ACC112 (cell line): ENCODE results near the gene SLC6A11.

ENCODE experiments used
- H2AFZ ChIP-seq: fragments of 200-600 bp; sonication (generic); one replicate; pipeline ENCODE4 v1.6.0; 2017; ENCODE audit warnings: antibody characterized with exemption, low read length; ENCODE audit not compliant: unreplicated experiment
- H3K27ac ChIP-seq: fragments of 200-600 bp; sonication (generic); 2 replicates; pipeline ENCODE4 v1.5.1; 2014; ENCODE audit warnings: low read depth, mild to moderate bottlenecking, antibody characterized with exemption, low read length, moderate library complexity
- H3K27me3 ChIP-seq: fragments of 200-600 bp; sonication (generic); 2 replicates; pipeline ENCODE4 v1.6.1; 2014; ENCODE audit warnings: mild to moderate bottlenecking, antibody characterized with exemption, low read length, moderate library complexity, mixed read lengths; ENCODE audit not compliant: insufficient read depth
- H3K36me3 ChIP-seq: fragments of 200-600 bp; sonication (generic); 2 replicates; pipeline ENCODE4 v1.6.1; 2016; ENCODE audit warnings: mild to moderate bottlenecking, antibody characterized with exemption, low read length, moderate library complexity, mixed read lengths; ENCODE audit not compliant: insufficient read depth
- H3K4me1 ChIP-seq: fragments of 200-600 bp; sonication (generic); one replicate; pipeline ENCODE4 v1.6.1; 2016; ENCODE audit warnings: low read length, mixed read lengths; ENCODE audit not compliant: insufficient read depth, unreplicated experiment, control insufficient read depth
- H3K4me3 ChIP-seq: fragments of 200-600 bp; sonication (generic); 2 replicates; pipeline ENCODE4 v1.5.1; 2014; ENCODE audit warnings: mild to moderate bottlenecking, low read depth, low read length
- H3K79me2 ChIP-seq: fragments of 200-600 bp; sonication (generic); one replicate; pipeline ENCODE4 v1.6.0; 2016; ENCODE audit warnings: low read length; ENCODE audit not compliant: control insufficient read depth, unreplicated experiment, insufficient read depth

The SLC6A11 gene

DNA sequence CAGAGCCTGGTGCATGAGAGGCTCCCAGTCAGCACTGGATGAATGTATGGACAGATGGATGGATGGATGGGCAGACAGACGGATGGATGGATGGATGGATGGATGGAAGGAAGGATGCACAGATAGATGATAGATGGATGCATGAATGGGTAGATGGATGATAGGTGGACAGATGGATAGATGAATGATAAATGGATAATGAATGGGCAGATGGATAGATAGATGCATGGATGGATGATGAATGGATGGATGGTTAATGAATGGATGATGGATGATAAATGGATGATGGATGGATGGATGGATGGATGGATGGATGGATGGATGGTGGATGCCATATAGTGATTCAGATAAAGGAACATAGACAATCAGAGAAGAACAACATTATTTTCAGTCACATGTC lies 71.0 kb downstream of the SLC6A11 start:
- Histone ChIP-seq H3K27me3 (peaks cover 59% of the 10 kb centered on the region), H3K79me2 (no peaks in the 10 kb centered on the region), H3K4me1 (peaks cover 4% of the 10 kb centered on the region), H3K27ac (no peak overlapping the region), H3K4me3 (no peak overlapping the region), H2AFZ (no peak overlapping the region), H3K36me3 (no peaks in the 10 kb centered on the region)

GRCh38 chr3:10888518-10889090 lies 72.6 kb downstream of the SLC6A11 start:
- no peaks in the 10 kb centered on the region for H3K79me2 ChIP-seq
- peaks cover 54% of the 10 kb centered on the region for H3K27me3 ChIP-seq
- H3K27ac ChIP-seq = no peak overlapping the region
- no peaks in the 10 kb centered on the region for H3K36me3 ChIP-seq
- no peak overlapping the region for H2AFZ ChIP-seq
- no peak overlapping the region for H3K4me3 ChIP-seq
- H3K4me1 ChIP-seq = peaks cover 4% of the 10 kb centered on the region

DNA sequence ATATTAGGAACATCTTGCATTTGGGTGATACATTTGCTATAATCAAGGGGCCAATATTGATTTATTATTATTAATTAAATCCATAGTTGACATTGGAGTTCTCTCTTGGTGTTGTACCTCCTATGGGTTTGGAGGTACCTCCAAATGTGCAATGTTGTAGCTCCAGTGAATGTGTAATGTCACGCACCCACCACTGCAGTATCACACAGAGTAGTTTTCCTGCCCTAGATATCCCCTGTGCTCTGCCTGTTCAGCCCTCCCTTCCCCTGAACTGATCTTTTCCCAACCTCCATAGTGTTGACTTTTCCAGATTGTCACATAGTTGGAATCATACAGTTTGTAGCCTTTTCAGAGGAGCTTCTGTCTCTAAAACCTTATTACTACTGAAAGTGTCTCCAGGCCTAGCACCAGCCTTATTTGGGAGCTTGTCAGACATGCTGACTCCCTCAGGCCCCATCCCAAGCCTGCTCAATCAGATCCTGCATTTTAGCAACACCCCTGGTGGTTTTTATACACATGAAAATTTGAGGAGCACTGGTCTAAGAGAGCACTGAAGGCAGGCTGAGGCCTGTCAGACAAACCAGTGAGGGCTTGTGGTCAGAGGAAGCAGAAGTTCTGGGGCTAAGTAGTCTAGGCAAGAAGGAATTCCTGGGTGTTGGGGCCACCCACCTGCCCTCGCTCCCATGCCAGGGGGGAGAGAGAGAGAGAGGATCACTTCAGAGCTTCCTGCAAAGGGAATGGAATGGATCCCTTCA lies 73.4 kb downstream of the SLC6A11 start:
- Histone ChIP-seq H3K79me2 (no peaks in the 10 kb centered on the region), H3K36me3 (no peaks in the 10 kb centered on the region), H3K27ac (no peak overlapping the region), H2AFZ (no peak overlapping the region), H3K4me3 (no peak overlapping the region), H3K27me3 (peaks cover 49% of the 10 kb centered on the region), H3K4me1 (peaks cover 4% of the 10 kb centered on the region)

GRCh38 chr3:10890665-10891064 lies 74.6 kb downstream of the SLC6A11 start:
- H3K27me3 ChIP-seq = peaks cover 41% of the 10 kb centered on the region; the same call in 1 of the 2 replicates
- H3K4me1 ChIP-seq = peaks cover 4% of the 10 kb centered on the region
- H3K4me3 ChIP-seq = no peak overlapping the region
- H3K27ac ChIP-seq = no peak overlapping the region
- H3K79me2 ChIP-seq = no peaks in the 10 kb centered on the region
- no peaks in the 10 kb centered on the region for H3K36me3 ChIP-seq
- no peak overlapping the region for H2AFZ ChIP-seq

DNA sequence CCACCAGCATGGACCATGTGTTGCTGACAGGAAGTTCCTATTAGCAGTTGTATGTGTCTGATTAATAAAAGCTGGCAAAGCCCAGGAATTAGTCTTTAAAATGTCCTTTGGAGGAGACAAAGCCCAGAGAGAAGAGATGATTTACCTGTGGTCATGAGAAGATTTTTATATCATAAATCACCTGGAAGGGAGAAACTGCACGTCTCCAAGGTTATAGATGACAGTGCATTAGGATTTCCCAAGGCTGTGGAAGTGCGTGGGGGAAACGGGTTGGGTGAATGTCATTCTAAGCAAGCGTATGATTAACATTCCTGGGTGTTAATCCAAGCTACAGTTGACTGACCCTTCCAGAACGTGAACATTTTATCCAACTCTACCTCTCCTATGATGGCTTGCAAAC lies 76.6 kb downstream of the SLC6A11 start:
- H3K4me1 ChIP-seq = peaks cover 4% of the 10 kb centered on the region
- peaks cover 40% of the 10 kb centered on the region; the same call in 1 of the 2 replicates for H3K27me3 ChIP-seq
- no peak overlapping the region for H2AFZ ChIP-seq
- H3K4me3 ChIP-seq = no peak overlapping the region
- H3K27ac ChIP-seq = no peak overlapping the region
- no peaks in the 10 kb centered on the region for H3K79me2 ChIP-seq
- no peaks in the 10 kb centered on the region for H3K36me3 ChIP-seq

- H3K4me1 ChIP-seq = no peaks in the 10 kb centered on the region
- no peak overlapping the region for H3K27ac ChIP-seq
- no peaks in the 10 kb centered on the region for H3K36me3 ChIP-seq
- no peak overlapping the region for H2AFZ ChIP-seq
- H3K4me3 ChIP-seq = no peak overlapping the region
- no peaks in the 10 kb centered on the region for H3K79me2 ChIP-seq
- H3K27me3 ChIP-seq = peaks cover 76% of the 10 kb centered on the region
Measured at GRCh38 chr3:10901296-10901945, 85.4 kb downstream of the SLC6A11 start.

DNA sequence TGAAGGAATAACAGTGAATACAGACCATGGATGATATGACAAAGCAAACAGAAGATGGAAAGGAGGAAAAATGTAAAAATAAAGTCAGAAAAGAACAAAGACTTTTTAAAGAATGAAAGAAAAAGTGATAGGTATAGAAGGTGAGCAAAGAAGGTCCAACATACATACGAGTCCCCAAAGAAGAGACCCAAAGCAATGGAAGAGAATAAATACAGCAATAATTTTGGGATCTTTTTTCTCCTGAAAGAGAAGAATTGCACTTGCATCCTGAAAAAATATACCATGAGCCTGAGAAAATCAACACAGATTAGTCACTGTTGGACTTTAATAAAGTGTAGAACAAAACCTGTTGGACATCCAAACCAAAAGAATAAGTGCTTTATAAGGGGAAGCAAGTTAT lies 91.2 kb downstream of the SLC6A11 start:
- Histone ChIP-seq H3K27ac (no peak overlapping the region), H2AFZ (no peak overlapping the region), H3K36me3 (no peaks in the 10 kb centered on the region), H3K4me3 (no peak overlapping the region), H3K4me1 (no peaks in the 10 kb centered on the region), H3K79me2 (no peaks in the 10 kb centered on the region), H3K27me3 (peaks cover 63% of the 10 kb centered on the region)

GRCh38 chr3:10910367-10910766 lies 94.3 kb downstream of the SLC6A11 start:
- Histone ChIP-seq H3K4me3 (no peak overlapping the region), H3K4me1 (no peaks in the 10 kb centered on the region), H3K27ac (no peak overlapping the region), H3K27me3 (peaks cover 60% of the 10 kb centered on the region), H3K79me2 (no peaks in the 10 kb centered on the region), H2AFZ (no peak overlapping the region), H3K36me3 (no peaks in the 10 kb centered on the region)

GRCh38 chr3:10911350-10912002 lies 95.4 kb downstream of the SLC6A11 start:
- H3K4me3 ChIP-seq = no peak overlapping the region
- no peaks in the 10 kb centered on the region for H3K36me3 ChIP-seq
- H3K27me3 ChIP-seq = peaks cover 60% of the 10 kb centered on the region
- no peak overlapping the region for H3K27ac ChIP-seq
- no peaks in the 10 kb centered on the region for H3K4me1 ChIP-seq
- no peak overlapping the region for H2AFZ ChIP-seq
- H3K79me2 ChIP-seq = no peaks in the 10 kb centered on the region

GRCh38 chr3:10912786-10913185 lies 96.8 kb downstream of the SLC6A11 start:
- Histone ChIP-seq H3K27ac (no peak overlapping the region), H3K36me3 (no peaks in the 10 kb centered on the region), H2AFZ (no peak overlapping the region), H3K79me2 (no peaks in the 10 kb centered on the region), H3K4me1 (peaks cover 12% of the 10 kb centered on the region), H3K4me3 (no peak overlapping the region), H3K27me3 (peaks cover 62% of the 10 kb centered on the region)
